ENCODE results near the gene MAP2K2.

DNA sequence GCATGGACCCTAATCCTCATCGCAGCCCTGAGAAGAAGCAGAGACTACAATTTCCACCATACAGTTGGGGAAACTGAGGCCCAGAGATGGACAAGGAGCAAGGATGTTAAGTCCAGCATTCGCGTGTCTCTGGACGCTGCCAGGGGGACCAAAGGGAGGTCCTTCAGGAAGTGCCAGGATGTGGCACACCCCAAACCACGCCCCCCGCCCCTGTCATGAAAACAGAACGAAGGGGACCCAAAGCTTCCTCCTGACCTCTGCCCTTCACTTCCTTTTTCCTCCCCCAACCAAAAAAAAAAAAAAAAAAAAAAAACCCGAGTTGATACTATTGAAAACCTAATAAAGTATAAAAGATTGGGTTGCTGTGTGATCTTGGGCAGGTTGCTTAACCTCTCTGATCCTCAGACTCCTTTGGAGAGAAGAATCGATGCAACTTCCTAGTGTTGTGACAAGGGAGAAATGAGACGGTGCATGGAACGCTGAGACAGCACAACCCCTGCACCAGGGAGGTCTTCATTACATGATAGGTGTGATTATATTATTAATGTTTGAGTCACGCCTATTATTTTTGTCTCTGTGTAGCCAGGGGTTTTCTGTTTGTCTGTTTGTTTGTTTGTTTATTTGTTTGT lies 54.5 kb downstream of the MAP2K2 start:
- TF ChIP-seq, protein P1, sequence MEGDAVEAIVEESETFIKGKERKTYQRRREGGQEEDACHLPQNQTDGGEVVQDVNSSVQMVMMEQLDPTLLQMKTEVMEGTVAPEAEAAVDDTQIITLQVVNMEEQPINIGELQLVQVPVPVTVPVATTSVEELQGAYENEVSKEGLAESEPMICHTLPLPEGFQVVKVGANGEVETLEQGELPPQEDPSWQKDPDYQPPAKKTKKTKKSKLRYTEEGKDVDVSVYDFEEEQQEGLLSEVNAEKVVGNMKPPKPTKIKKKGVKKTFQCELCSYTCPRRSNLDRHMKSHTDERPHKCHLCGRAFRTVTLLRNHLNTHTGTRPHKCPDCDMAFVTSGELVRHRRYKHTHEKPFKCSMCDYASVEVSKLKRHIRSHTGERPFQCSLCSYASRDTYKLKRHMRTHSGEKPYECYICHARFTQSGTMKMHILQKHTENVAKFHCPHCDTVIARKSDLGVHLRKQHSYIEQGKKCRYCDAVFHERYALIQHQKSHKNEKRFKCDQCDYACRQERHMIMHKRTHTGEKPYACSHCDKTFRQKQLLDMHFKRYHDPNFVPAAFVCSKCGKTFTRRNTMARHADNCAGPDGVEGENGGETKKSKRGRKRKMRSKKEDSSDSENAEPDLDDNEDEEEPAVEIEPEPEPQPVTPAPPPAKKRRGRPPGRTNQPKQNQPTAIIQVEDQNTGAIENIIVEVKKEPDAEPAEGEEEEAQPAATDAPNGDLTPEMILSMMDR (IDR thresholded peaks at IDR 0.05): no peak
- TF ChIP-seq POLR2AphosphoS5 (IDR thresholded peaks at IDR 0.05) (no peak), POLR2A (IDR thresholded peaks at IDR 0.05) (no peak), EP300 (IDR thresholded peaks at IDR 0.05; ENCODE audit: low read depth) (no peak)
